NCI-H345 treated with DMSO at 0.1 percent for 48 hours (cell line): ENCODE data around the gene GNE.
A peak's percentile ranks its signal among the peaks of the same experiment; 100 is the strongest.
"Not testable (repeated sequence)": the region's sequence is repeated elsewhere in the genome, so short reads cannot be mapped to it uniquely, and the experiment has no call there.

Source experiments
- DNase-seq: peaks from one replicate; lab custom pipeline; 2025; ENCODE audit not compliant: unreplicated experiment; lab: John Stamatoyannopoulos, UW

Gene GNE

DNA sequence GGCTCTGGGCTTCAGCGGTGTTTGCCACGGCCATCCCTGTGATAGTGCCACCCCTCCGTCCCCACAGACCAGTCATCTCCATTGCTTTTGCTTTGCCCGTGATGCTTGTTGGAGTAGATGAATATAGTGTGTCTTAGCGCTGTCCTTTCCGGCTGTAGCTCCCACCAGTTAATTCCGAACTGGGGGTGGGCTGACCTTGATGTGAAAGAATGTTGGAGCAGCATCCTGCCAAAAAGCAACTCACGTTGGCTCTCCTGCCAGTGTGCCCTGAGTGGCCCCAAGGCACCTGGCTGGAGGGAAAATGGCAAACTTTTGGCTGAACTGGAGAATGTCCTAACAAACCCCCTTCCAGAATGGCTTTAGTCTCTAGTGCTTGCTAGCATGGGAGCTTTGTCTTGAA lies 47.5 kb downstream of the GNE start:
- DNase-seq, result no peak

DNA sequence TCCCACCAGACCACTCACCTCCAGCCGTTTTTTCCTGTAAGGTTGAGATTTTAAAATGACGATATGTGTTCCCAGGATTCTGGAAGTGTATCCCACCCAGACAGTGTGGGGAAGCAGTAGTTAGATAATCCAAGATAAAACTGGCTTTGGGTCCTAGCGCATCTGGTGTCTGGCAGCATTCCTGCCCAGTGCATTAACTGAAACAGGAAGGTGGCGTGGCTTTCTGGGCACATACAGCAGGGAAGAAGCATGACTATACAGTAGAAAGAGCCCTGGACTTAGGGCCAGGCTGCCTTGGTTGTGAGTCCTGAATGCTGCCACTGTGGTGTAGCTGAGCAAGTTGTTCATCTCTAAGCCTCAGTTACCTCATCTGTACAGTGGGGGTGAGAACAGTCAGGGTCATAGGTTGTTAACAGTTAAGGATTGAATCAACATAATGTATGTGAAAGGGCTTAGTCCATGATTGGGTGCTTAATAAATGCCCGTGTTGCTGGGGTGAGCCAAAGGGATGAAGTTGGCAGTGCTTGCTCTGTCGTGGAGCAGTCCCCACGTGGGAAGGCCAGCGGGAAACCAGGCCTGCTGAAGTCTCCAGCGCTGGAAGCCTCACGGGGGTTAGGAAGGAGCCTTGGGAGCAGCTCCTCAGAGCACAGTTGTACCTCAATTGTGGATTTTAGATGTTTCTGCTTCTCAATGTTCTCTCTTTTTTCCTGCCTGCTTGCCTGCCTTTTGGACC lies 49.6 kb downstream of the GNE start:
- no peak for DNase-seq

DNA sequence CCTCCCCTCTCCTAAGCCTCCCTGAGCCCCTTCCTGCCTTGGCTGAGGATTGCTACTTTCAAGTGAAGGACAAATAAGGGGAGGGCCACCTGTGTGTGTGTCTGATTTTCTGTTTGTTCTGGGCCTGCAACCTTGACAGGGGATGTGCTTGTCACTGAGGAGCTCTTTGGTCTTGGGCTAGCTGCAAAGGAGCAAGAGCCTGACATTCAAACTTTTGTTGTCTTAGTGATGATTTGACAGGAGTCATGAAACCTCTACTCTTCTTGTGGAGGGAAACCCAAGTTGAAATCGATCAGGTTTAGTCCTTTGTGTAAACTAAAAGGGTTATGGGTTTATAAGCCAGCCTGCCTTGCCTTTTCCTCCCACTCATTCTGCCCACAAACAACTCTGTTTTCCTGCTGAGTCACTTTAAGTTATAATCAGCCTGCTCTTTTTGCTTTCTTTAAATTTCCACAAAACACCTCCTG lies 50.7 kb downstream of the GNE start:
- no peak for DNase-seq

DNA sequence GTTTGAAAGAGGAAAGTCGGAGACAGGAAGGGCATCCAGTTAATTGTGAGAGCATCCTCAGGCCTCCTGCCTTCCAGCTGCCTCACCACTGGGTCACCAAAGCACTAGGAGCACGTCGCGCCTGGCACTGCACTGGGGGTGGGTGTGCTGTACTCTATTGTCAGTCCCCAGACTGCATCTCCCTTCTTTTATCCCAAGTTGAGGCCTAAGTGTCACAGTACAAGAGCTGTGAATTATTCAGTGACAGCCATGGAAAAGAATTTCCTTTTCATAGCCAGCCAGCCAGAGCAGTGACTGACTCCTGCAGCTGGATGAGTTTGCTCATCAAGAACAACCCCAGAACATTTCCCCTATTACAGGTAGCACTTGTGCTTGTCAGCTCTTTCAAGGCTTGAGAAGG lies 51.2 kb downstream of the GNE start:
- DNase-seq, result no peak

DNA sequence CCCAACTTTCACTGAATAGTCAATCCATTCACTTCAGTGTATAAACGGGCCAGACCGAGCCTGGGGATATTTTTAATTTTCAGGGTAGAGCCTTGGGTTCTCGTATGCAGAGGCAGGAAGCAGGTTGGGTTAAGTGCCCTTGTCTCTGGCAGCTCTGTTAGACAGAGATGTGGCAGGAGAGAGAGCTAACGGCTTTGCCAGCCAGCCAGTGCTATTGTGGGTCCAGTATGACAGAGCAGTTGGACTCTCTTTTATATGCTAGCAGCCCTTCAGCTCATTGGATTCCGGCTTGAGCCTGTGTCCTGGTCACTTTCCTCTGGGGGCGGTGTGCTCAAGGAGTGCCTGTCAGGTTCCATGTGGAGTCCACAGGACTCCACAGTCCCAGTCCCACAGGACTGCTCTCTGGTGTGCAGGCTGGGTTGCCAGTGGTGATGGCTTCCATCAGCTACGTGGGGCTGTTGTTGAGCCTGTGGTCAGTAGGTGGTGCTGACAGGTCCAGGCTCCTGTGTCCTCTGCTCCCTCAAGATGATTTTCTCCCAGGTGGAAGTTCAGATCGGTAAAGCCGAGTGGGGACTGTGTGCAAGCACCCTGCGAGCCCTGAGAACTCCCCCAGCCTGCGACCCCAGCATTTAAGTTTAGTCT lies 53.2 kb downstream of the GNE start:
- DNase-seq, result no peak

DNA sequence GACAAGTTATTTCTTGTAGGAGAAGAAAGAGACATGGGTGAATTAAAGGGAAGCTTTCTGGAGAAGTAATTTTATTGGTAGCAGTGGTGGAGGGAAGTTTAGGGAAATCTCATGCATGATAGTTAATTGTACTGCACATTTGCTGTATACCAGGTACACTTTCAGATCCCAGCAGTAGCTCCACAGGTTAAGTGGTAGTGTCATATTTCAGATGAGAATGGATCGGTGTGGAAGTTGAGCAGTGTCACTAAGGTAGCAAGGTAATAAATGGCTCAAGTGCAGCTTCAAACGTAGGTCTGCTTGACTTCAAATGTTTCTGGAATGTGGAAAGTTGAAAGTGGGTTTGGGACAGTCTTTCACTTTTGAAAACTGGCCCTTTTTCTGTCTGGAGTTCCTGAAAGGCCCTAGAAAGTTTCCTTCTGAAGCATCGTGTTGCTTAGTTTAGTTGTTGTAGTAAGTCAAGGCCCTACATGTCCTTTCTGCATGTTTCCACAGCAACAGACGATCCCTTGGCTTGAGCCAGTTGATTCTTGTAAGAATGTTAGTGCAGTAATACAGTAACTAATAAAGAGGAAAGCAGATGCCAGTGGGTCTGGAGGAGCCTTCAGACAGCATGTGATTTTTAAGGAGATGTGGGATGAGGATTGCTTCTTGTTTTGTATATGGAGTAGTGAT lies 63.8 kb downstream of the GNE start:
- no peak for DNase-seq

DNA sequence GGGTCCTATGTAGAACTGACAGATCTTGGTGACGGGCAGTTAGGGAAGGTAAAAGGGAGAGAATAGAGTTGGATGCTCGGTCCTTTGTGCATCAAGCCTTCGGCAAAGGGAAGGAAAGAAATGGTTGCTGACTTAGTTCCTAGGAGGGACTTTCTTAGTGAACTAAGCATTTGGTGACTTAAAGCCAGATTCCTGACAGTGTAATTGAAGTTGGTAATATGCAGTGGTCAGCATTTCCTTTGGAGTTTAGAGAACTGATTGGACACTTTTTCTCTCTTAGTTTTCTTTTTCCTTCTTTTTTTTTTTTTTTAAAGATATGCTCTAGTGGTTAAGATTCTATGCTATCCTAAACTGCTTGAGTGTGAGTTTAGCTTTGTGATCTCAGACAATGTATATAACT lies 65.2 kb downstream of the GNE start:
- DNase-seq, result no peak

DNA sequence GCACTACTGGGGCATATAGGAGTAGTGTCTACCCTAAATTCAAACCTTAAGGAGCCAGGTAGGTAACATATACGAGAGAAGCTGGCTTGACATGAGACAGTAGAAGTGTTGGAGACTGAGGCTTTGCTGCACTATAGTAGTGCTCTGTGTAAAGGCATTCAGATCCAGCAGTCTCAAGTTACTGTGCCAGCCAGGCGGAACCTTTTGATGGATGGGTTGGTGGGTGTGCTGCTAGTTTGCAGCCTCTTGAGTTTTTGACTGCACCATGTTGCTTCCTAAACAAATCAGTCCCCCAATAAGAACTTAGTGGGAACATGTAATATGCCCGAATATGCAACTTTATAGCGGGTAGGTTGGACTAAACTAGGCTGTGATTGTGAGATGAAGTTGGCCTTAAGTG lies 66.1 kb downstream of the GNE start:
- DNase-seq, result no peak

DNA sequence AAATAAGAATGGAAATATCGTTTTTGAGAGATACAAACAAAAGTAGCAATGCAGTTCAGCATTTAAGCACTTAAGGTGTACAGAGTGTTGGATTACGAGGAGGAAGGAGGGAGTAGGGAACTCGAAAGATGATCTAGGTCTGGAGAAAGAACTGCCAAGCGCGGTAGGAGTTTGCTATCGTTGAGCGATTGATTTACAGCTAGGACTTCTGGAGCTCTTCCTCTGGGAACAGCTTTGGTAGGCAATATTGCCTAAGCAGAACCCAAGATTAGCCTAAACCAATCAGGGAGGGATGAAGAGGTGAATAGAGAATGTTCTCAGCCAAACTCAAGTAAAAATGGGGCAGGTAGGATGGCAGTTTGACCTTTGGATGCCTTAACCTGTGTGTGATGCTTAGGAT lies 66.6 kb downstream of the GNE start:
- no peak for DNase-seq

DNA sequence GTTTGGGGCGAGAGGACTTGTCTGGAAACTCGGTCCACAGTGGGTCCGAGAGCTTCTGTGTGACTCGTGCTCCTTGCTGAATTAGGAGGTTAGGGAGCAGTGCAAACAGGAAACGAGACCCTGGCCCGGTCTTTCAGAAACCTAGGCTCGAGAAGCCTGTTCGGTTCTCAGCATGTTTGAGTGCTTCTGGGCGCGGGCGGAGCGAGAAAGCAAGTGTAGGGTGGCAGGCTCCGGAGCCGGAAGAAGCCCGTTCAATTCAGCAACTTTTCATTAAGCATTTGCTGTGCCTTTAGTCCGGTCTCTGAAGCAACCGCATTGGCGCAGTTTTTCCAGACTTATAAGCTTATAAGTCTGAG lies 67.0 kb downstream of the GNE start:
- DNase-seq, result no peak

DNA sequence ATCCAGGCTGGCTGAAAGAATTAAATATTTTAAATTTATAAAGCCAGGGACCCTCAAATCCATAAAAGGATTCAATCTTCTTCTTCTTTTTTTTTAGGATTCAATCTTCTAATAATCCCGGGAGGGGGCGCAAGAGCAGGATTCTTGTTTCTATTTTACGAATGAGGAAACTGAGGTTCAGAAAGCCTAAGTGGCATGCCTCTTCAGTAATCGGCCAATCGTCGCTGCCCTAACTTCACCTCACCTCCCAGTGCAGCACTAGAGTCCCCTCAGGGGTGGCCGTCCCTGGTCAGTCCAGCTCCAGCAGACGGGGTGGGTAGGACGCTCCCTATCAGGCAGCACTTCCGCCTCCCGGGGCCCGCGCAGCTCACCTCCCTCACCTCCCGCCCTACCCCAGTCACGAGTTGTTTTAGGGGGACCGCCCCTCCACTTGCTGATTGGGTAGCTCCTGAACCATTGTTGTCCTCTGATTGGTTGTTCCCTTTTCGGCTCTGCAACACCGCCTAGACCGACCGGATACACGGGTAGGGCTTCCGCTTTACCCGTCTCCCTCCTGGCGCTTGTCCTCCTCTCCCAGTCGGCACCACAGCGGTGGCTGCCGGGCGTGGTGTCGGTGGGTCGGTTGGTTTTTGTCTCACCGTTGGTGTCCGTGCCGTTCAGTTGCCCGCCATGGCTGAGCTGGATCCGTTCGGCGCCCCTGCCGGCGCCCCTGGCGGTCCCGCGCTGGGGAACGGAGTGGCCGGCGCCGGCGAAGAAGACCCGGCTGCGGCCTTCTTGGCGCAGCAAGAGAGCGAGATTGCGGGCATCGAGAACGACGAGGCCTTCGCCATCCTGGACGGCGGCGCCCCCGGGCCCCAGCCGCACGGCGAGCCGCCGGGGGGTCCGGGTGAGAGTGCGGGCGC lies 67.6 kb downstream of the GNE start, which contains the start of gene CLTA:
CLTA (plus strand) TSS at position 534 of the 902 bp plus-strand sequence; CDS start at position 670, 136 bp downstream.
- DNase-seq, result peak; percentile 97

DNA sequence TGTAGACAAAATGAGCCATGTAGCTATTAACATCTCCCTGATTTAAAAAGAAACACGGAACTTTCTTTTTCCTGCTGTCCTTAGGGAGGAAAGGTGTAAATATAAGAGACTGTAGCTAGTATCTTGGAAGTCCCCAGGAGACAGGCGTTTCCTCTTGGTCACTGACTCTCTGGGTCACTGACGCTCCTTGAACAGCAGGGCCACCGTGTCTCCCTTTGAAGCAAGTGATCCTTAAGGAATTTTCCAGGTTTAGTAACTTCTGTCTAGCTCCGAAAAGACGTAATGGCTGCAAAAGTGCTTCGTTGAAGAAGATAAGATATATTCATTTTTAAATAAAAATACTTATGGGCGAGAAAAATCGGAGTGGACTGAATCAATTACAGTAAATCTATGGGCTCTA lies 68.3 kb downstream of the GNE start:
- no peak for DNase-seq

DNA sequence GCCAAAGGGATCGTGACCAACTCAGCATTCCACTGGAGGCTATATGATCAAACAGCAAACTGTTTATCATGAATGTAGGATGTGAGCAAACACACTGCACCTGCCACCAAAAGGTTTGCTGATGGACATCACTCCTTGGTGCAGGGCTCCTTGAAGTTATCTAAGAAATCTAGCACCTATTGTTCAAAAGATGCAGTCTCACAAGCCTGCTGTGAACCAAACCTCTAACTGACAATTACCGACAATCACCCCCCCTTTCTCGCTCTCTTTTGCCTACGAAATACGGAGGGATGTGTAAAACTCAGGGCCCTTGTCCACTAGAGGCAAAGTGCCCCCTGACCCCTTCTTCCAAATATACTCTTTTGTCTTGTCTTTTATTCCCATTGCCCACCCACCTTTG lies 70.0 kb downstream of the GNE start:
- no peak for DNase-seq

DNA sequence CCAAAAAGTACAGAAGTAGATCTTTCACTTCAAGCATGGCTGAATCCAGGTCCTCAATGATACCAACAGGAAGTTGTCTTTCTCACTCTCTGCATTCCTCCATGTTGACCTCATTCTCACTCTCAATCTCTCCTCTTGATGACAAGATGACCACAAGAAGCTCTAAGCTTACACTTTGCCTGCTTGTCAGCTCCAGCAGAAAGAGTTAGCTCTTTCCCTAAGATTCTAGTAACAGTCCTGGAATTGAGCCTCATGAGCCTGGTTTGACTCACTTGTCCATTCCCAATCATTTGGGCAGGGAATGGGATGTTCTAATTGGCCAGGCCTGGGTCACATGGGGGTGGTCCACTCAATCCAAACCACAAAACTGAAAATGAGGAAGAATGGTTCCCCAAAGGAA lies 70.8 kb downstream of the GNE start:
- no peak for DNase-seq

DNA sequence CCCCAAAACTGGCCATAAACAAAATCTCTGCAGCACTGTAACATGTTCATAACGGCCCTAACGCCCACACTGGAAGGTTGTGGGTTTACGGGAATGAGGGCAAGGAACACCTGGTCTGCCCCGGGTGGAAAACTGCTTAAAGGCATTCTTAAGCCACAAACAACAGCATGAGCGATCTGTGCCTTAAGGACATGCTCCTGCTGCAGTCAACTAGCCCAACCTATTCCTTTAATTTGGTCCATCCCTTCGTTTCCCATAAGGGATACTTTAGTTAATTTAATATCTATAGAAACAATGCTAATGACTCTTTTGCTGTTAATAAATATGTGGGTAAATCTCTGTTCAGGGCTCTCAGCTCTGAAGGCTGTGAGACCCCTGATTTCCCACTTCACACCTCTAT lies 78.0 kb downstream of the GNE start:
- not testable (repeated sequence) for DNase-seq

DNA sequence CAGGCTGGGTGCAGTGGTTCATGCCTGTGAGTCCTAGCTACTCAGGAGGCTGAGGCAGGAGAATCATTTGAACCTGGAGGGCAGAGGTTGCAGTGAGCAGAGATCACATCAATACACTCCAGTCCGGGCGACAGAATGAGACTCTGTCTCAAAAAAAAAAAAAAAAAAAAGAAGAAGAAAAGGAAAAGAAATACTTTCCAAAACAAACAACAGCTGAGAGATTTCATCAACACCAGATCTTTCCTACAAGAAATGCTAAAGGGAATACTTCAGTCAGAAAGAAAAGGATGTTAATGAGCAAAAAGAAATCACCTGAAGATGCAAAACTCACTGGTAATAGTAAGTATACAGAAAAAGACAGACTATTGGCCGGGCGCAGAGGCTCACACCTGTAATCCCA lies 80.7 kb downstream of the GNE start:
- no peak for DNase-seq

DNA sequence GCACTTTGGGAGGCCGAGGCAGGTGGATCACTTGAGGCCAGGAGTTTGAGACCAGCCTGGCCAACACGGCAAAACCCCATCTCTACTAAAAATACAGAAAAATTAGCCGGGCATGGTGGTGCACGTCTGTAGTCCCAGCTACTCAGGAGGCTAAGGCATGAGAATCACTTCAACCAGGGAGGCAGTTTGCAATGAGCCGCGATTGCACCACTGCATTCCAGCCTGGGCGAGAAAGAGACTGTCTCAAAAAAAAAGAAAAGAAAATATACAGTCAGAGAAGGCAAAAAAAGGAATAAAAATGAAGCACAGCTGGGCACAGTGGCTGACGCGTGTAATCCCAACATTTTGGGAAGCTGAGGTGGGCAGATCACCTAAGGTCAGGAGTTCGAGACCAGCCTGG lies 81.8 kb downstream of the GNE start:
- not testable (repeated sequence) for DNase-seq

DNA sequence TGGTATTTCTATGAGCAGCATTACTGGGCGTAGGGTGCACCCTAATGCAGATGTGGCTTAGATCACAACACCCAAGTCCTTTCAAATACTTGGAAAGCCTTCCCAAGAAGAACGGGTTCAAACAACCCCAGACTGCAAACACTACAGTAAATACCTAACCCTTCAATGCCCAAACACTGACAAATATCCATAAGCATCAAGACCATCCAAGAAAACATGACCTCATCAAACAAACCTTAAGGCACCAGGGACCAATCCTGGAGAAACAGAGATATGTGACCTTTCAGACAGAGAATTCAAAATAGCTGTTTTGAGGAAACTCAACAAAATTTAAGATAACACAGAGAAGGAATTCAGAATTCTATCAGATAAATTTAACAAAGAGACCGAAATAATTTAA lies 83.0 kb downstream of the GNE start:
- DNase-seq, result not testable (repeated sequence)

DNA sequence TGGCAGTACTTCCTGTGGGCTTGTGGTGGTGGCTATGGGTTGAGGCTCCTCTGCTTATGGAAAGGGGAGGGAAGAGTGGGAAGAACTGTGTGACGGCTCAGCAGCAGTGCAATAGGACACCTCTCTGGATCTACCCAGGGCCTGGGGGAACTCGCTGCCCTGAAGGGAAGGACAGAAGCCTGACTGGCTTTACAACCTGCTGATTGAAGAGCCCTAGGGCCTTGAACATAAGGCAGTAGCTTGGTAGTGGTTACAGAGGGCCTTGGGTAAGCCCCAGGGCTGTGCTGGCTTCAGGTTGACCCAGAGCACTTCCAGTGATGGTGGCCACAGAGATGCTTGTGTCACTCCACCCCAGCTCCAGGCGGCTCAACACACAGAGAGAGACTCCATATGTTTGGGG lies 83.5 kb downstream of the GNE start:
- no peak for DNase-seq

DNA sequence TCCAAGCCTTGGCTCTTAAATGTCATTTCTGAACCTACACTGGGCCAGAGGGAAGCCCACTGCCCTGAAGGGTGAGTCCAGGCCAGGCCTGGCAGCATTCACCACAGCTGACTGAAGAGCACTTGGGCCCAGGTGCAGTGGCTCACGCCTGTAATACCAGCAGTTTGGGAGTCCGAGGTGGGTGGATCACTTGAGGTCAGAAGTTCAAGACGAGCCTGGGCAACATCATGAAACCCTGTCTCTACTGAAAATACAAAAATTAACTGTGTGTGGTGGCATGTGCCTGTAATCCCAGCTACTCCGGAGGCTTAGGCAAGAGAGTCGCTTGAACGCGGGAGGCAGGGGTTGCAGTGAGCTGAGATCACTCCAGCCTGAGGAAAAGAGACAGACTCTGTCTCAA lies 84.0 kb downstream of the GNE start:
- DNase-seq, result no peak

DNA sequence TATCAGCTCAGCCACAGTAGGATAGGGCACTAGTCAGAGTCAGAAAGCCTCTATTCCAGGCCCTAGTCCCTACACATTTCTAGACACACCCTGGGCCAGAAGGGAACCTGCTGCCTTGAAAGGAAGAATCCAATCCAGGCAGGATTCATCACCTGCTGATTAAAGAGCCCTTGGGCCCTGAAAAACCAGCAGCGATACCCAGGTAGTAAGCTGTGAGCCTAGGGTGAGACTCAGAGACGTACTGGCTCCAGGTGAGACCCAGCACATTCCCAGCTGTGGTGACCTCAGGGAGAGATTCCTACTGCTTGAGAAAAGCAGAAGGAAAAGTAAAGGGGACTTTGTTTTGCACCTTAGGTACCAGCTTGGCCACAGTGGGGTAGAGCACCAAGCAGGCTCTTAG lies 84.4 kb downstream of the GNE start:
- DNase-seq, result no peak
